ENCODE data around the gene SPATA31D1. TPM values are rescaled to one million over a fixed set of nuclear protein-coding genes. Genes with fewer than 3 reads are reported as not detected.

SPATA31D1 gene
- total RNA-seq, 1 donor from 2014 or later = not detected

- H3K9me3 ChIP-seq = no peaks in the 10 kb centered on the region
- H3K27ac ChIP-seq = no peak overlapping the region
- no peaks in the 10 kb centered on the region for H3K4me1 ChIP-seq
- intact Hi-C loops (cut with DNase I) = no loop called here
- no peak overlapping the region for H3K4me3 ChIP-seq
- H3K27me3 ChIP-seq = no peaks in the 10 kb centered on the region
- no peaks in the 10 kb centered on the region for H3K36me3 ChIP-seq
- DNase-seq (ENCODE audit: low spot score in 2 of 2) = no peak
- TF ChIP-seq CTCF (IDR thresholded peaks at IDR 0.05) = no peak
Measured at GRCh38 chr9:81969971-81970370, 18.6 kb upstream of the SPATA31D1 start.

DNA sequence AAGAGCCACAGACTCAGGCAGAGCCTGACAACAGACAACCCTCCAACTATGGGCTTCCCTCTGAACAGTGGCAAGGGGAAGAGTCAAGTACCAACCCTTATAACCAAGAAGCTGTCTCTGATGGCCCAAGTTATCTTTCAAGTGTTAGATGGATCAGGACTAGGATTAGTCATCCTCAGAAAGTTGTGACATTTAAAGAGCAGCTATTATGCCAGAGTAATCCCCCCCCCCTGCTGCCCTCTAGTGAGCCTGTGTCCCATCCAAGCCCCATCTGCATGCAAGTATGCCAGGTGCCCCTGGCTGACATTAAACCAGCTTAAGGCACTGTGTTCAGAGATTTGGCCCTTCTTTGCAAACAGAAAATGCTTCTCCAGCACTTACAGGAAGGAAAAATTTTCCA is 16.8 kb upstream of the SPATA31D1 start:
- Histone ChIP-seq H3K27me3 (no peaks in the 10 kb centered on the region), H3K4me3 (no peak overlapping the region), H3K27ac (no peak overlapping the region), H3K9me3 (no peaks in the 10 kb centered on the region), H3K36me3 (no peaks in the 10 kb centered on the region), H3K4me1 (no peaks in the 10 kb centered on the region)
- no peak for DNase-seq (ENCODE audit: low spot score in 2 of 2)
- intact Hi-C loops (cut with DNase I) = no loop called here
- no peak for TF ChIP-seq CTCF (IDR thresholded peaks at IDR 0.05)

GRCh38 chr9:81974764-81975163 is 13.8 kb upstream of the SPATA31D1 start:
- Histone ChIP-seq H3K4me3 (no peak overlapping the region), H3K4me1 (no peaks in the 10 kb centered on the region), H3K27me3 (no peaks in the 10 kb centered on the region), H3K9me3 (no peaks in the 10 kb centered on the region), H3K27ac (peak overlapping the region; percentile 19 to 30), H3K36me3 (no peaks in the 10 kb centered on the region)
- intact Hi-C loops (cut with DNase I) = no loop called here
- no peak for DNase-seq (ENCODE audit: low spot score in 2 of 2)
- TF ChIP-seq CTCF (IDR thresholded peaks at IDR 0.05) = no peak

DNA sequence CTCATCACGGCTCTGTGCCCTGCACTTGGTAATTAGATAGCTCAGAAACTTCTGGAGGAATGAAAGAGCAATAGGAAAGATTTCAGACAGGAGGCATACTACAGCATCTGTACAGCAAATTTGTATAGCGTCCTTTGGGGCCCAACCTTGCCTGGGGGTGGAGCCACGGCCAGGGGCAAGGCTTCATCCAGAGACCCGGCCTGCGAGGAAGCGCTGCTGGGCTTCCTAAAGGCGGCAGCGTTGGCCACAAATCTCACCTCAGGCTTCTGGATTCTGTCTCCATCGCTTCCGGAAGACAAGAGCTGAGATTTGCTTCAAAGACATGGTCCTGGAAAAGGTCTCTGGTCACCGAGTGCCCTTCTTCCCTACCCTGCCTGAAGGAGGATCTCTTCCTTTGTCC is 12.2 kb upstream of the SPATA31D1 start:
- no peaks in the 10 kb centered on the region for H3K4me1 ChIP-seq
- intact Hi-C loops (cut with DNase I) = no loop called here
- no peaks in the 10 kb centered on the region for H3K9me3 ChIP-seq
- no peaks in the 10 kb centered on the region for H3K36me3 ChIP-seq
- no peak overlapping the region for H3K27ac ChIP-seq
- TF ChIP-seq CTCF (IDR thresholded peaks at IDR 0.05) = no peak
- no peak for DNase-seq (ENCODE audit: low spot score in 2 of 2)
- H3K27me3 ChIP-seq = no peaks in the 10 kb centered on the region
- no peak overlapping the region for H3K4me3 ChIP-seq

DNA sequence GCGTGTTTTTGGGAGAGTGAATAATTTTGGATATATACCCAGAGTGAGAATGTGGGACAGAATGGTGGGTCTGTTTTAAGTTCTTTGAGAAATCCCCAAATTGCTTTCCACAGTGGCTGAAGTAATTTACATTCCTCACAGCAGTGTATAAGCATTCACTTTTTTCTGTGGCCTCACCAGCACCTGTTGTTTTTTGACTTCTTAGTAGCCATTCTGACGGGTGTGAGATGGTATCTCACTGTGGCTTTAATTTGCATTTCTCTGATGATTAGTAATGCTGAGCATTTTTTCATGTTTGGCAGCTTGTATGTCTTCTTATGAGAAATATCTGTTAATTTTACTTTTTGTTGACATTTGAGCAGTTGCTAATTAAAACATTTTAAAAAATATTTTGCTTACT is 9.4 kb upstream of the SPATA31D1 start:
- H3K27ac ChIP-seq = no peak overlapping the region
- no peak for DNase-seq (ENCODE audit: low spot score in 2 of 2)
- no peak overlapping the region for H3K4me3 ChIP-seq
- intact Hi-C loops (cut with DNase I) = no loop called here
- no peaks in the 10 kb centered on the region for H3K4me1 ChIP-seq
- no peaks in the 10 kb centered on the region for H3K9me3 ChIP-seq
- H3K27me3 ChIP-seq = no peaks in the 10 kb centered on the region
- TF ChIP-seq CTCF (IDR thresholded peaks at IDR 0.05) = no peak
- no peaks in the 10 kb centered on the region for H3K36me3 ChIP-seq

DNA sequence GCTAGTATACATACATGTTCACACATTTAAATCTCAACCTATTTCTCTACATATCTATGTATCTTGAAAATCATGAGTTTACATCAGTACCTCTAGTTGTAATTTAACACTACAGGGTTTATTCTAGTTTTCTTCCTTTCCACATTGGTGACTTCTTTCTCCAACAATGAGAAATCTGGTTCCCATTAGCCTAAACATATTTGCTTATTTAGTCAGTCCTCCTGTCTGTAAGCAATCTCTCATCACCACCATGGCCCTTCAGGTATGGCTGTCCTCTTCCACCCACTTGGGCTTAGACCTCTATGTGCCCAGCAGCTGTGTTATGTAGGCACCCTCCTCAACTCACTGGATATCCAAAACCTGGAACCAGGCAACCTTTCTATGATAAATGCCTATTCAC is 8.0 kb upstream of the SPATA31D1 start:
- H3K4me1 ChIP-seq = no peaks in the 10 kb centered on the region
- no peak for DNase-seq (ENCODE audit: low spot score in 2 of 2)
- no peaks in the 10 kb centered on the region for H3K27me3 ChIP-seq
- no peak for TF ChIP-seq CTCF (IDR thresholded peaks at IDR 0.05)
- H3K9me3 ChIP-seq = no peaks in the 10 kb centered on the region
- intact Hi-C loops (cut with DNase I) = no loop called here
- no peak overlapping the region for H3K27ac ChIP-seq
- H3K4me3 ChIP-seq = no peak overlapping the region
- no peaks in the 10 kb centered on the region for H3K36me3 ChIP-seq

Data from ascending aorta (tissue), 2 donors.